Stimulated activated naive CD8-positive, alpha-beta T cell treated with anti-CD3 and anti-CD28 coated beads, Interleukin-15, Interleukin-2, amounts not matched to agents 100 ng/mL and 50 ng/mL, for 24 hours (primary cell): ENCODE results near the gene IL22RA2.
A peak's percentile ranks its signal among the peaks of the same experiment; 100 is the strongest.
"Not testable (repeated sequence)": the region's sequence is repeated elsewhere in the genome, so short reads cannot be mapped to it uniquely, and the experiment has no call there.

Source experiments
- H3K27ac Mint-ChIP-seq: one replicate; pipeline ENCODE4 v1.8.0; 2021; ENCODE audit warnings: mild to moderate bottlenecking, mixed read lengths
- H3K27me3 Mint-ChIP-seq: one replicate; pipeline ENCODE4 v1.8.0; 2021; ENCODE audit warnings: mixed read lengths
- H3K36me3 Mint-ChIP-seq: one replicate; pipeline ENCODE4 v1.8.0; 2021; ENCODE audit warnings: low read depth, mixed read lengths
- H3K4me1 Mint-ChIP-seq: one replicate; pipeline ENCODE4 v1.8.0; 2021; ENCODE audit warnings: low read depth, mixed read lengths
- H3K4me3 Mint-ChIP-seq: one replicate; pipeline ENCODE4 v1.8.0; 2021; ENCODE audit warnings: mild to moderate bottlenecking, mixed read lengths
- H3K9me3 Mint-ChIP-seq: one replicate; pipeline ENCODE4 v1.8.0; 2021; ENCODE audit warnings: mixed read lengths

Gene IL22RA2

DNA sequence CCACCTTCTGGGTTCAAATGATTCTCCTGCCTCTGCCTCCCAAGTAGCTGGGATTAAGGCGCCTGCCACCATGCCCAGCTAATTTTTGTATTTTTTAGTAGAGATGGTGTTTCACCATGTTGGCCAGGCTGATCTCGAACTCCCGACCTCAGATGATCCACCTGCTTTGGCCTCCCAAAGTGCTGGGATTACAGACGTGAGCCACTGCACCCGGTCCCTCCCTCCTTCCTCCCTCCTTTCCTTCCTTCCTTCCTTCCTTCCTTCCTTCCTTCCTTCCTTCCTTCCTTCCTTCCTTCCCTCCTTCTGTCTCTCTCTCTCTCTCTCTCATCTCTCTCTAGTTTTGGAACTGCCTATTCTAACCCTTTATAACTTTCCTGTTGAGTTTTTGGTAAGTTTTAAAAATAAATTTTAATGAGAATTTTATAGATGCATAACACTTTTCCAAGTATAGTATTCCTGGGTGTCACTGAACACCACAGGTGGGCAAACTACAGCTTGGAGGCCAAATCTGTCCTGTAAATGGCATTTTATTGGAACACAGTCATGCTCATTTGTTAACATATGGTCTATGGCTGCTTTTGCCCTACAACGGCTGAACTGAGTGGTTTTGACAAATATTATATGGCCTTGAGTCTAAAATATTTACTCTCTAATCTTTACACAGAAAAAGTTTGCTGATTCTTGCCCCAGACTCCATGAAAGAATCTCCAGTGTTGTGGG is 66.2 kb downstream of the IL22RA2 start:
- H3K9me3 Mint-ChIP-seq, H3K4me3 Mint-ChIP-seq, H3K27ac Mint-ChIP-seq, H3K36me3 Mint-ChIP-seq, H3K27me3 Mint-ChIP-seq: not testable (repeated sequence)
- H3K4me1 Mint-ChIP-seq: peaks cover 41% of the 10 kb centered on the region

DNA sequence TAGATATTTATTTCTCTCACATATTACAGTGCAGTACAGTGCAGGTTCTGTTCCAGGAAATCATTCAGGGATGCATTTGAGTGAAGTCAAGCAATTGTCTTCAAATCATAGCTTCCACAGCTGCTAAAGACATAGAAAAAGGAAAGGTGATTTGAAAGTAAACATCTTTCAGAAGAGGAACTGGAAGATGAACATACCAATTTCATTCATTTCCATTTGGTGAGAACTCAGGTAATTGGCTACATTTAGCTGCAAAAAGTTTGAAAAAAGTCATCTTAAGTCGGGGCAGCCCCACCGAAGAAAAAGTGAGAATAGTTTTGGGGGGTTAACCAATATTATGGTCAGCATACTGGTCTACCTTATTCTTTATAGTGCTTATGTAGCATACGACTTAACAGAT is 67.3 kb downstream of the IL22RA2 start:
- Mint-ChIP-seq H3K9me3 (no peaks in the 10 kb centered on the region), H3K36me3 (peaks cover 5% of the 10 kb centered on the region), H3K4me3 (no peak overlapping the region), H3K27me3 (no peaks in the 10 kb centered on the region), H3K27ac (no peak overlapping the region), H3K4me1 (peaks cover 44% of the 10 kb centered on the region)

DNA sequence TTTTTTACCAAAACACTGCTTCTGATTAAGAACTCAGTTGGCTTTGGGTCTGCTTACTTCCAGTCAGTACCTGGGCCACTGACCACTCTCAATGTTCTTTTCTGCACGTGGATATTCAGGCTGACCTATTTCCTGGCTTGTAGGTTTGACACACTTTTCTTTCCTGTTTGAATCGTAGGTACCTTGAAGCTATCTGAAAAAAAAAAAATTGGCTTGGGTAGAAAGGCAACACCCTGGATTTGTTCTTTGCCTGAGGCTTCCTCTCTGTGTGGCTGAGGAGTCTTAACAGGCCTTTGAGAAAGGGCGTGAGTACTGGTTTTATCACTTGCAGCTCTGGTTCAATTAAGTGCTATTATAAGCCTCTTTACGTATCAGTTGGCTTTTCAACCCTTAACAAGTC is 68.1 kb downstream of the IL22RA2 start:
- Mint-ChIP-seq H3K27me3 (no peaks in the 10 kb centered on the region), H3K4me3 (no peak overlapping the region), H3K9me3 (no peaks in the 10 kb centered on the region), H3K4me1 (peaks cover 47% of the 10 kb centered on the region), H3K27ac (peak overlapping the region; percentile 34), H3K36me3 (peaks cover 5% of the 10 kb centered on the region)

DNA sequence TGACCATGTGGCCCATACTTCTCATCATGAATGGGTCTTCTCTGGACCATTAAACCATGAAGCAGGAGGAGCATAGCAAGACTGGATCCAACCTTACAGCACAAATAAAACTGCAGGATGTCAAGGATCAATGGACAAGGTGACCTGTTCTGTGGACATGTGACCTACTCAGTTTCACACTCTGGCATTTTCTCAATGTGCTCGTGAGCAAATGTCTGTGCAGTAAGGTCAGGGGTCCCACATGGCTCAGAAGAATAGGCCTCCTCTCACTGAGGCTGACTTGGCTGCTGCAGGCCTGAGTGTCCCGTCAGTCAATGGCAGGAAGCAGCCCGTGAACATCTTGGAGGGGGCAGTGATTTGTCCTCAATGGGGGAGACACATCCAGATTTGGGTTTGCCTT is 68.5 kb downstream of the IL22RA2 start:
- H3K9me3 Mint-ChIP-seq: no peaks in the 10 kb centered on the region

DNA sequence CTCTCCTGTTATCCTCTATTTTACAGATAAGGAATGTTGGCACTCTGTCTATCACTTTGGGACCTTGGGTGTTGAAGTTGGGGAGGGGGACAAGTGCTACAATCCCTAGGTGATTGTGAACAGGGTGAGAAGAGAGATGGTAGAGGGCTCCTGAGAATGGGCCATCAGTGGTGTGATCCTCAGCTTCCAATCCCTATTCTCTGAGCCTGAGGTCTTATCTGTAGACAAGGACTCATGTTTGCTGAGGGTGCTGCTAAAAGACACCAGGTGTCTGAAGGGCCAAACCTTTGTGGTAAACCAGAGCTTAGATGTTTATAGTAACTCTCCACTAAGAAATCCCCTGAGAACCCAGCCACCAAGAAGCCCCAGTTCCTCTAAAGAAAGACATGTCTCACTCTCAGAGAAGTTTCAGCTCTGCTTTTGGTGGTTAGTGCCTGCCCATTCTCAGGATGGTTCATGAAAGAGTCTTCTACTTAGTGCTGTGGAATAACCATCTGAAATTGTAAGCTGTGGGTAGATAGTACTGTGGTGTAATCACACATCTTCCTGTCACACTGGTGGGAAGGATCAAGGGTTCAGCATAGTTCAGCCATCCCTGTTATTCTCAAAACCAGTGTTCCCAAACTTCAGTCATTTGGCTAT is 70.5 kb downstream of the IL22RA2 start:
- Mint-ChIP-seq H3K4me1 (peaks cover 56% of the 10 kb centered on the region), H3K36me3 (peaks cover 5% of the 10 kb centered on the region), H3K9me3 (no peaks in the 10 kb centered on the region), H3K27me3 (no peaks in the 10 kb centered on the region), H3K27ac (peak overlapping the region; percentile 56), H3K4me3 (no peak overlapping the region)

More for the DNA sequence above, 68.5 kb downstream of the IL22RA2 start:
- Mint-ChIP-seq H3K36me3 (peaks cover 5% of the 10 kb centered on the region), H3K4me3 (no peak overlapping the region), H3K27me3 (no peaks in the 10 kb centered on the region), H3K4me1 (peaks cover 47% of the 10 kb centered on the region), H3K27ac (peak overlapping the region; percentile 34)

DNA sequence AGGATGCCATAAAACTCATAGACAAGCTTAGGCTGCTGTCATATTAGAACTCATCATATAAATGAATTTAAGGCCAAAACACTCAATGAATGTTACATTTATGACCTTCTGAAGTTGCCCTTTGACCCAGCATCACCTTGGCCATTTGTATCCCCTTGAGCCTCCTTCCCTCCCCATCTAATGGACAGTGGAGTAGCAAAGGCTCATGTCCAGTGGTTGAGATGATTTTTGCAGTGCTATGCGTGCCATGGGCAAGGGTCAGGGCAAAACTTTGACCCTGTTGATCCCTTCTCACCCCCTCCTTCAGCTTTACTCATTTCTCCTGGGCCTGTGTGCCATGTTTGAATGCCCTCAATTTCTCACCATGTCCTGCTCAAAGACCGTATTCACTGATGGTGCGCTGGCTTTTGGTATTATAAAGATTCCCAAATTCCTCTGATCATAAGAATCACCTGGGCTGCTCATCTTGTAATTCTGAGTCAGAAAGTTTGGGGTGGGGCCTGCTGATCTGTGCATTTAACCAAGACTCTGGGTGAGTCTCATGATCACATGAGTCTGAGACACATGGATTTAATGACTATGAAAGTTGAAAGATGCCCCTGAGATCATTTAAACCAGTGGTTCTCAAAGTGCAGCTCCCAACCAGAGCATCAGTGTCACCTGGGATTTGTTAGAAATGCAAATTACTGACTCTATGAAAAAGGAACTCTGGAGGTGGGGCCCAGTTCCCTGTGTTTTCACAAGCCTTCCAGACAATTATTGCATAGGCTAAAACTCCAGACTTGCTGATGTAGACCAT is 71.2 kb downstream of the IL22RA2 start:
- H3K4me1 Mint-ChIP-seq: peaks cover 56% of the 10 kb centered on the region
- H3K36me3 Mint-ChIP-seq: no peaks in the 10 kb centered on the region
- H3K27ac Mint-ChIP-seq: peak overlapping the region; percentile 56
- peaks cover 3% of the 10 kb centered on the region for H3K27me3 Mint-ChIP-seq
- no peak overlapping the region for H3K4me3 Mint-ChIP-seq
- no peaks in the 10 kb centered on the region for H3K9me3 Mint-ChIP-seq

DNA sequence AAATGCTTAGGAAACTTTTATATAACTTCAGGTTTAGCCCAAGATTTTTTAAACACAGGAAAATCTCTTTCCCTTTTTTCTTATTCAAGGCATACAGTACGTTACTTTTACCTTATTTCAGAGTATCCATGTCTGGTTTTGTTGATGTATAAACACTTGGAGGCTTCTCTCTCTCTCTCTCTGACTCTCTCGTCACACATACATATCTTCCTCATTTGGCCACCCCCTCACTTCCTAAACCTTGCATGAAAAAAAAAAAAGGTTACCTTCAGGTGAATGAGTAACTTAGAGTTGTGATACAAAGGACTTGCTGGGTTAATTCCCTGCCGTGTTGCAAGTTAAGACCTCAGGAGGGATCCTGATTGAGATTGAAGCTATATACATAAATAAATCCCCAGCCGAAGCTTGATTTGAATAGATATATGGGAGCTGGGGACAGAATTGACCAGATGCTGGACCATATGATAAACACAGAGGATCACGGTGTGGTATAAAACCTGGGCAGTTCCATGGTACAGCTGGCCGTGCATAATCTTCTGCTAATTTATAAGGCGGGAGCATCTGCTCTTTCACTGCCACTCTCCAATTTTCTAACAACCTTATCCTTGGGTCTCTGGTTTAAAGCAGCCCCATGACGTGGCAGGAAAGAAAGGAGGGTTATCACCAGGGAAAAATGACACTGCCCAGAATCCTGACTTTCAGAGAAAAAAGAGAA is 73.6 kb downstream of the IL22RA2 start:
- H3K4me3 Mint-ChIP-seq: no peak overlapping the region
- H3K9me3 Mint-ChIP-seq: no peaks in the 10 kb centered on the region
- peaks cover 8% of the 10 kb centered on the region for H3K27me3 Mint-ChIP-seq
- H3K36me3 Mint-ChIP-seq: no peaks in the 10 kb centered on the region
- no peak overlapping the region for H3K27ac Mint-ChIP-seq
- H3K4me1 Mint-ChIP-seq: peaks cover 60% of the 10 kb centered on the region

DNA sequence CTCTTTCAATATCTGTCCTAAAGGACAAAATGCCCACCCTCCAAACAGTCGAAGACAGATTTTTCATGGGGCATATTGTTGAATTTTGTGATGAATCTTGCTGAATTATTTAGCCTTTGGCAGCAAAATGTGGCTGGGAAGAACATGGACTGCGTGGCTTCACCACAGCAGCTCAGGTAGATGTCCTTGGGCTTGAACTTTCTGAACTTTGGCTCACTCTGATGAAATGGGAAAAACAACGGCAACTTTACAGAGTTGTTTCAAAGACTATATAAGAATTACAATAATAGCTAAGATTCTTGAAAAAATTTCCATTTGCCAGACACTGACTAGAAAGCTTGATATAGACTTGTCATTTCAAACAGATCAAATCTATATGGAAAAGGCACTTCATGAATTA is 75.9 kb downstream of the IL22RA2 start:
- H3K27ac Mint-ChIP-seq: no peak overlapping the region
- H3K4me3 Mint-ChIP-seq: no peak overlapping the region
- peaks cover 8% of the 10 kb centered on the region for H3K27me3 Mint-ChIP-seq
- peaks cover 57% of the 10 kb centered on the region for H3K4me1 Mint-ChIP-seq
- no peaks in the 10 kb centered on the region for H3K9me3 Mint-ChIP-seq
- no peaks in the 10 kb centered on the region for H3K36me3 Mint-ChIP-seq

DNA sequence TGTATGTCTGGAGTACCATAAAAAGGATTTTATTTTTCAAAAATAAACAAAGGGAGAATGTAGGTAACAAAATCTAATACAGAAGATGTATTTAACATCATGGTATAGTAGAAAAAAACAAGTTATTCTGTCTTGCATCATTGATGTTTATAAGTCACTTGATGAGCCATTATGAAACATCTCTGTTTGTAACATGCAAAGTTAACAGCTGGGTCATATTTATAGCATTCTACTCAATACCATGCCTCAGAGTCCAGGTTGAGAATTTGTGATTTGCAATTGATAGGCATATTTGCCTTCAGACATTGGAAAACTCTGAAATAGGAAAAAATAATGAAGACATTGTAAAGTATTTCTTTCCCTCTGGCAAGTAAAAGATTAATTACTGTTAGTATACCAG is 76.4 kb downstream of the IL22RA2 start:
- no peak overlapping the region for H3K4me3 Mint-ChIP-seq
- H3K27ac Mint-ChIP-seq: no peak overlapping the region
- H3K36me3 Mint-ChIP-seq: no peaks in the 10 kb centered on the region
- peaks cover 52% of the 10 kb centered on the region for H3K4me1 Mint-ChIP-seq
- H3K9me3 Mint-ChIP-seq: no peaks in the 10 kb centered on the region
- peaks cover 8% of the 10 kb centered on the region for H3K27me3 Mint-ChIP-seq

DNA sequence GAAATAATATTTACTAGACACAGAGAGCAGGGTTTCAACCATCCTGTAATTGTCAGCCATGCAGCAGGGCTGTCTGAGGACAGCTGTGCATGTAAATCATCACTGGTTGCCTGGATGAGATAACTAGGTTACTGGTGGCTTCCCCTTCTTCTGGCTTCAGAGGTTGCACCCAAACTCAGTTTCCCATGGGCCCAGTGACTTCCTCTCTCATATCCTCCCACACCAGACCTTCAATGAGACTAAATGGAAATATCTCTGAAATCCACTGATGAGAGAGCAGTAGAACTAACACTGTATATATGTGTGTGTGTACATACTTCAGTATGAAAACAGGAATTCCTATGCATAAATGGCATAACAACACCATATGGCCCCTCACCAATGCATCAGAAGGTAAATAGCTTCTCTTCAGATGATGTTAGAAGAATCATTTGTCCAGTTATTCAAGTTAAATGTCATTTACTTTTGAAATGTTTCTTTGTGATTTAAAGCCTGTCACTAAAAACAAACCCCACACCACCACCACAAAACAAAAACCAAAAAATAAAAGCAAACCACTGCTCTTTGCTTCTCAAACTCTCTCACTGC is 77.7 kb downstream of the IL22RA2 start:
- Mint-ChIP-seq H3K27me3 (peaks cover 8% of the 10 kb centered on the region), H3K4me3 (no peak overlapping the region), H3K9me3 (no peaks in the 10 kb centered on the region), H3K27ac (no peak overlapping the region), H3K4me1 (peaks cover 48% of the 10 kb centered on the region), H3K36me3 (no peaks in the 10 kb centered on the region)

DNA sequence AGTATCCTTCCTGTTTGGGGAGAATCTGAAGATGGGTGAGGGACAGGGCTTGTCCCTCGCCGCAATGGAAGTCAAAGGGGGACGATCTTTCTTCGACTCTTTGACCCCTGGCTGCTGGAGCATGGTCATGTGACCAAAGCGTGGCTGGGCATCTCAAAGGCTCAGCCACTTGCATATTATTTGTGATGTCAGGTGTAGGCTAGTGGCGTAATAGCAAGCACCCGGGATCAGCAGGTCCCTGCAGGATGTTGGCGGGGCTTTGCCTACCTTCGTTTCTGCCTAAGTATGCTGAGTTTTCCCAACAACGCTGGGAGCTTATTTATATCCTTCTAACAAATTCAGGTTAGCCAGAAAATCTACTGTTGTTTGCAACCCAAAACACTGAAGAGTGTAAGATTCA is 78.4 kb downstream of the IL22RA2 start:
- no peaks in the 10 kb centered on the region for H3K36me3 Mint-ChIP-seq

DNA sequence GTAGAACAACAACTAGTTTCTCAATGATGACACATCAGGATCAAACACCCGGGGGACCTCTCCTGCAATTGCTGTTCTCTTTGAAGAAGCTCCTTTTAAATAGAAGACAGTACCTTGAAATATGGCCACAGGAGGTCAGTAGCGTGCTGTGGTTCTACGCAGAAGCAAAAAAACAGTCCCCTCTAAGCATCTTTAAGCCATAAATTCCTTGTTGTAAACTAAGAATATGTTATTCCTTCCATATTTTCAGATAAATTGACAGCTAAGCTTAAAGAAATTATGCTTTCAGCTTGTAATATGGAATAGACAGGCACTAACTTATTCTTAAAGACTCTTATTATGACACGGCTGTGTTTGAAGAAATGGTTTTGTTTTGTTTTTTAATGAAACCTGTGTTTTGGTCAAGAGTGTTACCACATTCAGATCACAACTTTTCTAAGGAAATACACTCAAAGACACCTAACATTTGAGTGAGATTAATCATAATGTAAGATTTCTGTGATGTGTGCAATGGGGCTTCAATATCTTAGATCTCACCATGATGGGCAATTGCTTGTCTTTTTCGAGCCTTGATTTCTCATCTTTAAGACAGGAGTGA is 78.9 kb downstream of the IL22RA2 start:
- no peak overlapping the region for H3K4me3 Mint-ChIP-seq
- no peaks in the 10 kb centered on the region for H3K9me3 Mint-ChIP-seq
- H3K4me1 Mint-ChIP-seq: peaks cover 44% of the 10 kb centered on the region
- H3K27ac Mint-ChIP-seq: peak overlapping the region; percentile 23
- H3K36me3 Mint-ChIP-seq: no peaks in the 10 kb centered on the region
- H3K27me3 Mint-ChIP-seq: peaks cover 8% of the 10 kb centered on the region

More for the DNA sequence above, 78.4 kb downstream of the IL22RA2 start:
- Mint-ChIP-seq H3K9me3 (no peaks in the 10 kb centered on the region), H3K4me3 (no peak overlapping the region), H3K4me1 (peaks cover 48% of the 10 kb centered on the region), H3K27ac (peak overlapping the region; percentile 23), H3K27me3 (peaks cover 8% of the 10 kb centered on the region)
